Measurements from ENCODE around the gene GFRA4.

Gene GFRA4

DNA sequence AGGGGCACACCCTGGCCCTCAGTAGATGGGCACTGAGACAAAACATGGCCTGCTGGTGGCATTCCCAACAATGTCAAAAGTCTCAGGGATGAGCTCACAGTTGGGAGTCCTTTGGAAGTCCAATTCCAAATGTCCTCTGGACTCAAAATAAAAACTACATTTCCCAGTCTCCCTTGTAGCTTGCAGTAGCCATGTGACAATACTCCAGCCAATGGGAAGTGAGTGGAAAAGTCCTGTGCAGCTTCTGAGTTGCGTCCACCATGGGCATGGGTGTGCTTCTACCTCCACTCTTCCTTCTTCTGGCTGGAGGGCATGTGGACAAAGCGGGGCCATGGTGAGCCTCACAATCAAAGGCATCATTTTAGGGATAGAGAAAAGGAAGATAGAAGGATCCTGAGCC is 24.5 kb upstream of the GFRA4 start:
- TF ChIP-seq ZNF169 (tag by site-specific recombination; IDR thresholded peaks at IDR 0.05) (no peak), ZNF248 (tag by site-specific recombination; IDR thresholded peaks at IDR 0.05) (no peak), ZNF76 (tag by site-specific recombination; IDR thresholded peaks at IDR 0.05; ENCODE audit: borderline replicate concordance, low read depth) (peak; percentile 65), ZNF26 (tag by site-specific recombination; IDR thresholded peaks at IDR 0.05) (no peak), CTCF (tag by site-specific recombination; IDR thresholded peaks at IDR 0.05) (no peak), ZNF146 (tag by site-specific recombination; IDR thresholded peaks at IDR 0.05) (no peak), ZBTB17 (tag by site-specific recombination; IDR thresholded peaks at IDR 0.05) (peak; percentile 33; the same call in 1 of the 2 replicates), SP2 (tag by site-specific recombination; IDR thresholded peaks at IDR 0.05) (no peak)
- Histone ChIP-seq H3K4me3 (ENCODE audit: low read depth, low read length) (no peak overlapping the region), H3K36me3 (ENCODE audit: control insufficient read depth in 2 of 2, insufficient read depth in 1 of 2, low read length in 2 of 2) (no peaks in the 10 kb centered on the region), H3K4me1 (ENCODE audit: control insufficient read depth, insufficient read depth, low read length) (no peaks in the 10 kb centered on the region; the same call in 1 of the 2 replicates), H3K27ac (ENCODE audit: extremely low read depth, low read depth, low read length) (no peak overlapping the region), H3K9me3 (ENCODE audit: control insufficient read depth, insufficient read depth, low read depth, low read length) (no peaks in the 10 kb centered on the region)
- CTCF ChIA-PET: interaction anchor here (0.6 to 5.1 kb wide), 8 partner anchors 9 to 384 kb away, joined by 3 to 34 read pairs (median 3); no protein-coding TSS in a partner anchor
- POLR2A ChIA-PET: no interaction called here

- Histone ChIP-seq H3K4me3 (ENCODE audit: low read depth, low read length) (no peak overlapping the region), H3K4me1 (ENCODE audit: control insufficient read depth, insufficient read depth, low read length) (no peaks in the 10 kb centered on the region; the same call in 1 of the 2 replicates), H3K27ac (ENCODE audit: extremely low read depth, low read depth, low read length) (no peak overlapping the region), H3K36me3 (ENCODE audit: control insufficient read depth in 2 of 2, insufficient read depth in 1 of 2, low read length in 2 of 2) (no peaks in the 10 kb centered on the region), H3K9me3 (ENCODE audit: control insufficient read depth, insufficient read depth, low read depth, low read length) (no peaks in the 10 kb centered on the region)
- POLR2A ChIA-PET: interaction anchor here (0.5 kb wide), 1 partner anchor 119 kb away, joined by 3 read pairs; no protein-coding TSS in a partner anchor
- CTCF ChIA-PET: interaction anchor here (0.6 to 5.1 kb wide), 4 partner anchors 10 to 72 kb away, joined by 3 to 34 read pairs (median 14); no protein-coding TSS in a partner anchor
- TF ChIP-seq KLF1 (tag by site-specific recombination; IDR thresholded peaks at IDR 0.05) (peak; percentile 21; the same call in 1 of the 2 replicates), ZNF791 (tag by site-specific recombination; IDR thresholded peaks at IDR 0.05) (no peak), GLIS2 (tag by site-specific recombination; IDR thresholded peaks at IDR 0.05) (peak; percentile 32; the same call in 1 of the 2 replicates), ZBTB8A (tag by site-specific recombination; IDR thresholded peaks at IDR 0.05) (no peak), WT1 (tag by site-specific recombination; IDR thresholded peaks at IDR 0.05) (0 out of 2 replicates have a peak, but pooled peaks have one; percentile 41), BCL11A (tag by site-specific recombination; IDR thresholded peaks at IDR 0.05; ENCODE audit: low read depth) (no peak), KLF9 (tag by site-specific recombination; IDR thresholded peaks at IDR 0.05; ENCODE audit: low read depth) (0 out of 2 replicates have a peak, but pooled peaks have one; percentile 6), ZSCAN16 (tag by site-specific recombination; IDR thresholded peaks at IDR 0.05) (no peak), ZNF121 (tag by site-specific recombination; IDR thresholded peaks at IDR 0.05) (no peak), SP3 (tag by site-specific recombination; IDR thresholded peaks at IDR 0.05) (no peak), ZNF747 (tag by site-specific recombination; IDR thresholded peaks at IDR 0.05) (no peak), ZNF398 (tag by site-specific recombination; IDR thresholded peaks at IDR 0.05) (peak; percentile 15; the same call in 1 of the 2 replicates), SP7 (tag by site-specific recombination; IDR thresholded peaks at IDR 0.05) (0 out of 2 replicates have a peak, but pooled peaks have one; percentile 23), ZNF664 (tag by site-specific recombination; IDR thresholded peaks at IDR 0.05) (no peak), ZIC2 (tag by site-specific recombination; IDR thresholded peaks at IDR 0.05) (peak; percentile 70), ZNF629 (tag by site-specific recombination; IDR thresholded peaks at IDR 0.05) (peak; percentile 66), ZNF610 (tag by site-specific recombination; IDR thresholded peaks at IDR 0.05; ENCODE audit: borderline replicate concordance) (no peak), PRDM6 (tag by site-specific recombination; IDR thresholded peaks at IDR 0.05) (peak; percentile 54; the same call in 1 of the 2 replicates), ZNF16 (tag by site-specific recombination; IDR thresholded peaks at IDR 0.05; ENCODE audit: low read depth) (no peak)
Observed at GRCh38 chr20:3686867-3687321, 23.7 kb upstream of the GFRA4 start.
